Muscle of arm (tissue), 12 donors: ENCODE data around the gene TMBIM1. TPM values are rescaled to one million over a fixed set of nuclear protein-coding genes. Genes with fewer than 3 reads are reported as not detected.
"Not testable (repeated sequence)": the region's sequence is repeated elsewhere in the genome, so short reads cannot be mapped to it uniquely, and the experiment has no call there.

Experiments used
- DNase-seq: peaks from one replicate; pipeline ENCODE4 v3.0.0-alpha.2; 2013
- polyA plus RNA-seq, 12 donors: library from polyadenylated mRNA; unstranded; fragments of 120-200 nt; gene quantifications; one replicate each; pipeline ENCODE4 v1.2.1, GENCODE V29; 2013; ENCODE audit not compliant: insufficient read length in 12 of 12

Gene TMBIM1
- polyA plus RNA-seq, 12 donors: 81.2 to 112 (median 93.7) TPM; not detected in 1

- peak; percentile 69 for DNase-seq
Measured at GRCh38 chr2:218322768-218323525, 30.6 kb upstream of the TMBIM1 start.

- DNase-seq: no peak
Measured at GRCh38 chr2:218320704-218321336, 28.5 kb upstream of the TMBIM1 start.

GRCh38 chr2:218319813-218320365 lies 27.6 kb upstream of the TMBIM1 start:
- no peak for DNase-seq

- no peak for DNase-seq
Measured at GRCh38 chr2:218318241-218318640, 25.9 kb upstream of the TMBIM1 start.

- DNase-seq: no peak
Measured at GRCh38 chr2:218317835-218318234, 25.5 kb upstream of the TMBIM1 start.

GRCh38 chr2:218317303-218317630 lies 25.0 kb upstream of the TMBIM1 start:
- no peak for DNase-seq

GRCh38 chr2:218315397-218315796 lies 23.1 kb upstream of the TMBIM1 start:
- no peak for DNase-seq

- DNase-seq: not testable (repeated sequence)
Measured at GRCh38 chr2:218314764-218315163, 22.5 kb upstream of the TMBIM1 start.

- no peak for DNase-seq
Measured at GRCh38 chr2:218313356-218313755, 21.1 kb upstream of the TMBIM1 start.

GRCh38 chr2:218312267-218312756 lies 20.0 kb upstream of the TMBIM1 start:
- no peak for DNase-seq

- not testable (repeated sequence) for DNase-seq
Measured at GRCh38 chr2:218311541-218312266, 19.4 kb upstream of the TMBIM1 start.

- no peak for DNase-seq
Measured at GRCh38 chr2:218310853-218311540, 18.7 kb upstream of the TMBIM1 start.

- DNase-seq: no peak
Measured at GRCh38 chr2:218307415-218308090, 15.2 kb upstream of the TMBIM1 start.

- DNase-seq: no peak
Measured at GRCh38 chr2:218306184-218306920, 14.0 kb upstream of the TMBIM1 start.

GRCh38 chr2:218305383-218305782 lies 13.1 kb upstream of the TMBIM1 start:
- no peak for DNase-seq

- DNase-seq: peak; percentile 88
Measured at GRCh38 chr2:218301176-218301819, 9.0 kb upstream of the TMBIM1 start.

GRCh38 chr2:218300141-218300540 lies 7.8 kb upstream of the TMBIM1 start:
- DNase-seq: no peak

GRCh38 chr2:218298314-218298875 lies 6.1 kb upstream of the TMBIM1 start:
- DNase-seq: no peak

- no peak for DNase-seq
Measured at GRCh38 chr2:218296847-218297246, 4.5 kb upstream of the TMBIM1 start.

- no peak for DNase-seq
Measured at GRCh38 chr2:218296200-218296599, 3.9 kb upstream of the TMBIM1 start.
